ENCODE results near the gene BTNL3.

BTNL3 gene

DNA sequence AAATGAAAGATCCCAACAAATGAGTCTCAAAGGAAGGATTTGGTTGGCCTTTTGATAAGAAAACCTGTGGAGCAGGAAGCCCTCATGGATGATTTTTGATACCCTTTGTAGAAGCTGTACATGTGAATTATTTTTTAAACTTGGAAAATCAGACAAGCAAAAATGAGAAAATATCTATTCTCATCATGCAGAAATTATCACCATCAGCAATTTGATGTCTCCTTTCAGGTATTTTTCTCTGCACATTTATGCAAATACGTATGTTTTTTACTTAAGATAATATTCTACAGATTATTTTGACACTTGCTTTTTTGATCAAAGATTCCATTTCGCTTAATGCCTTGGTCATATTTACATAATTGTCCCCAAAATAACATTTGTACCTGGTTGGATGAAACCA is 58.6 kb downstream of the BTNL3 start:
- no peak overlapping the region for H3K4me3 ChIP-seq (ENCODE audit: low read length)
- H3K79me2 ChIP-seq (ENCODE audit: low read length), result no peaks in the 10 kb centered on the region
- no peaks in the 10 kb centered on the region for H4K20me1 ChIP-seq (ENCODE audit: insufficient read depth, low read length)
- no peak overlapping the region for H3K27ac ChIP-seq (ENCODE audit: low read length)
- H3K4me2 ChIP-seq (ENCODE audit: low read length), result no peak overlapping the region
- peaks cover 21% of the 10 kb centered on the region; the same call in 1 of the 2 replicates for H3K27me3 ChIP-seq (ENCODE audit: low read depth, low read length)
- no peak overlapping the region for H3K9ac ChIP-seq (ENCODE audit: low read length)
- no peaks in the 10 kb centered on the region for H3K9me3 ChIP-seq (ENCODE audit: insufficient read depth, low read length)
- no peaks in the 10 kb centered on the region for H3K4me1 ChIP-seq (ENCODE audit: low read length)
- TF ChIP-seq EZH2phosphoT487 (IDR thresholded peaks at IDR 0.05; ENCODE audit: low read depth) (no peak), CTCF (IDR thresholded peaks at IDR 0.05; ENCODE audit: low read depth, low read length) (no peak)
- H2AFZ ChIP-seq (ENCODE audit: low read depth, low read length), result no peak overlapping the region
- no peaks in the 10 kb centered on the region for H3K36me3 ChIP-seq (replicated peaks; ENCODE audit: low read depth, low read length)

GRCh38 chr5:181047921-181048320 is 59.3 kb downstream of the BTNL3 start:
- no peak overlapping the region for H3K4me3 ChIP-seq (ENCODE audit: low read length)
- no peak for TF ChIP-seq CTCF (IDR thresholded peaks at IDR 0.05; ENCODE audit: low read depth, low read length)
- no peak for TF ChIP-seq EZH2phosphoT487 (IDR thresholded peaks at IDR 0.05; ENCODE audit: low read depth)
- H3K27me3 ChIP-seq (ENCODE audit: low read depth, low read length), result peaks cover 18% of the 10 kb centered on the region; the same call in 1 of the 2 replicates
- H3K9ac ChIP-seq (ENCODE audit: low read length), result no peak overlapping the region
- H3K4me2 ChIP-seq (ENCODE audit: low read length), result no peak overlapping the region
- no peaks in the 10 kb centered on the region for H3K9me3 ChIP-seq (ENCODE audit: insufficient read depth, low read length)
- no peak overlapping the region for H2AFZ ChIP-seq (ENCODE audit: low read depth, low read length)
- H3K36me3 ChIP-seq (replicated peaks; ENCODE audit: low read depth, low read length), result no peaks in the 10 kb centered on the region
- H3K27ac ChIP-seq (ENCODE audit: low read length), result no peak overlapping the region
- no peaks in the 10 kb centered on the region for H3K4me1 ChIP-seq (ENCODE audit: low read length)
- no peaks in the 10 kb centered on the region for H3K79me2 ChIP-seq (ENCODE audit: low read length)
- no peaks in the 10 kb centered on the region for H4K20me1 ChIP-seq (ENCODE audit: insufficient read depth, low read length)

GRCh38 chr5:181050016-181050415 is 61.4 kb downstream of the BTNL3 start:
- Histone ChIP-seq H3K27me3 (ENCODE audit: low read depth, low read length) (peaks cover 18% of the 10 kb centered on the region; the same call in 1 of the 2 replicates), H3K79me2 (ENCODE audit: low read length) (no peaks in the 10 kb centered on the region), H4K20me1 (ENCODE audit: insufficient read depth, low read length) (no peaks in the 10 kb centered on the region), H3K9me3 (ENCODE audit: insufficient read depth, low read length) (no peaks in the 10 kb centered on the region), H3K4me3 (ENCODE audit: low read length) (no peak overlapping the region), H3K4me2 (ENCODE audit: low read length) (no peak overlapping the region), H3K4me1 (ENCODE audit: low read length) (no peaks in the 10 kb centered on the region), H3K27ac (ENCODE audit: low read length) (no peak overlapping the region), H3K36me3 (replicated peaks; ENCODE audit: low read depth, low read length) (no peaks in the 10 kb centered on the region), H3K9ac (ENCODE audit: low read length) (no peak overlapping the region), H2AFZ (ENCODE audit: low read depth, low read length) (no peak overlapping the region)
- TF ChIP-seq CTCF (IDR thresholded peaks at IDR 0.05; ENCODE audit: low read depth, low read length), result no peak
- no peak for TF ChIP-seq EZH2phosphoT487 (IDR thresholded peaks at IDR 0.05; ENCODE audit: low read depth)

DNA sequence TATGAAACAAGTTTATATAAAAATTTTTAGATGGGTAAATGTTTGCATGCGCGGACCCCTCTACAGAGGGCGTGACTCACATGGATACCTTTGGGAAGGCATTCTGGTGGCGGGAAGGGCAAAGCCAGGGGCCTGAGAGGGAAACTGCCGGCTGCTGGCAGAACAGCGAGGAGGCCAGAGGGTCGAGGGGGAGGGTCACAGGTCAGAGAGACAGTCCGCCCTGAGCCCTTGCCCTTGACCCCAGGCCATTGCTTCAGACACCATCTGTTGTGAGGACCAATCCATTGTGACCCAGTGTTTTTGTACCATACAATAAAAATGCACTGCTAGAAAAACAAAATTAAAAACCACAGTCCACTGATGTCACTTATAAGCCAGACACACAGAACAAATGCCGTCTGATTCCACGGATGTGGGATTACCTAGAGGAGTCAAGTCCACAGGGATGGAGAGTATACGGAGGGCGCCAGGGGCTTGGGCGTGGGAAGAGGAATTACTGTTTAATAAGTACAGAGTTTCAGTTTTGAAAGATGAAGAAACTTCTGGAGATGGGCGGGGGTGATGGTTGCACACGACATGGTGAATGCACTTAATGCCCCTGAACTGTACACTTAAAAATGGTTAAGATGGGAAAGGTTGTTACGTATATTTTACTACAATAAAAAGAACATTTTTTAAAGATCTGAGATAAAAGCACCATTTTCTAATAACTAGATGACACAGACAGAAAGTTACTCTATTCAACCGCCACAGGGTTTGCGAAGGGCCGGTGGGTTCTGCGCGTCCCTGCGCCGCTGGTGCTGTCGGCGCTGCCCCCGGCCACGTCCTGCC is 63.4 kb downstream of the BTNL3 start:
- H3K4me2 ChIP-seq (ENCODE audit: low read length), result no peak overlapping the region
- H3K4me1 ChIP-seq (ENCODE audit: low read length), result no peaks in the 10 kb centered on the region
- TF ChIP-seq CTCF (IDR thresholded peaks at IDR 0.05; ENCODE audit: low read depth, low read length) (no peak), EZH2phosphoT487 (IDR thresholded peaks at IDR 0.05; ENCODE audit: low read depth) (no peak)
- 0 out of 2 replicates have a peak, but pooled peaks cover 8% of the 10 kb centered on the region for H3K27me3 ChIP-seq (ENCODE audit: low read depth, low read length)
- H2AFZ ChIP-seq (ENCODE audit: low read depth, low read length), result no peak overlapping the region
- no peaks in the 10 kb centered on the region for H4K20me1 ChIP-seq (ENCODE audit: insufficient read depth, low read length)
- no peak overlapping the region for H3K27ac ChIP-seq (ENCODE audit: low read length)
- no peaks in the 10 kb centered on the region for H3K36me3 ChIP-seq (replicated peaks; ENCODE audit: low read depth, low read length)
- H3K4me3 ChIP-seq (ENCODE audit: low read length), result no peak overlapping the region
- no peaks in the 10 kb centered on the region for H3K79me2 ChIP-seq (ENCODE audit: low read length)
- no peak overlapping the region for H3K9ac ChIP-seq (ENCODE audit: low read length)
- no peaks in the 10 kb centered on the region for H3K9me3 ChIP-seq (ENCODE audit: insufficient read depth, low read length)
